ENCODE results near the gene ZNF597.

ZNF597 gene

DNA sequence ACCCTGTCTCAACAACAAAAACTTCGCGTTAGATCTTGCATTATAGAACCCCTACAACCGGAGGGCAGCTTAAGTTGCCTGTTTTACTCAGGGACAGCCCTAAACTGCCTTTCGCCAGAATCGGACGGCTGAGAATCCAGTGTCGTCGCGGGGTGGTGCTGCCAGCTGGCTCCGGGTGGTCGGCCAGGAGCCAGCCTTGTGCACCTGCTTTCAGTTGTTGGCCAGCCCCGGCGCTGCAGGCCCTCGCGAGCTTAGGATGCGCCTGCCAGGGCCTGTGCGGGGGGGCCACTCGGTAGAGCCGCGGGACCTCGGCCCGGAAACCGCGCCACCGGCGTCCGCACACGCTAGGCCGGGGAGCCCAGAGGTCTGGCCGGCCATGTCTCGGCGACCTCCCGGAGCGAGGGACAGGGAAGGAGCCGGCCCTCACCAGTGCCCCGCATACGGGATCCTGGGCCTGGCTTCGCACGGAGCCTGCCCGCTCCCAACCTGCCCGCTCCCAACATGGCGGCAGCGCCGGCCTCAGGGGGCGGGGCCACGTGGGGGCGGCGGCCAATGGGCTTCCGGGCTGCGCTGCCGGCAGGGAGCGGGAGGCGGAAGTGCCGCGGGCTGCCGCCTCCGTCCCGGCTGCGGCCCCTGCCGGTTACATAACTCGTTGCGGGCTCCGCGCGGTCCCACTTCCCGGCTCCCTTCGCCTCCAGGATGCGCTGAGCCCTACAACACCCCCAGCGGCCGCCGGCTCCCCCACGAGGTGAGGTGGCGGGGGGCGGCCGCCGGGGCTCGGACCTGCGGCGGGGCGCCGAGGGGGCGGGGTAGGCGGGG, 14.3 kb upstream of the ZNF597 start:
- Histone ChIP-seq H3K4me1 (ENCODE audit: control insufficient read depth in 1 of 2, insufficient read depth in 1 of 2, low read depth in 1 of 2, low read length in 1 of 2) (peaks cover 52 to 65% of the 10 kb centered on the region in 2 experiments), H3K36me3 (no peaks in the 10 kb centered on the region), H3K9me3 (no peaks in the 10 kb centered on the region), H3K4me3 (ENCODE audit: low read depth in 1 of 2, low read length in 1 of 2) (peak overlapping the region; percentile 85 to 88), H3K27me3 (no peaks in the 10 kb centered on the region), H3K27ac (peak overlapping the region; percentile 94)
- TF ChIP-seq, protein P1, sequence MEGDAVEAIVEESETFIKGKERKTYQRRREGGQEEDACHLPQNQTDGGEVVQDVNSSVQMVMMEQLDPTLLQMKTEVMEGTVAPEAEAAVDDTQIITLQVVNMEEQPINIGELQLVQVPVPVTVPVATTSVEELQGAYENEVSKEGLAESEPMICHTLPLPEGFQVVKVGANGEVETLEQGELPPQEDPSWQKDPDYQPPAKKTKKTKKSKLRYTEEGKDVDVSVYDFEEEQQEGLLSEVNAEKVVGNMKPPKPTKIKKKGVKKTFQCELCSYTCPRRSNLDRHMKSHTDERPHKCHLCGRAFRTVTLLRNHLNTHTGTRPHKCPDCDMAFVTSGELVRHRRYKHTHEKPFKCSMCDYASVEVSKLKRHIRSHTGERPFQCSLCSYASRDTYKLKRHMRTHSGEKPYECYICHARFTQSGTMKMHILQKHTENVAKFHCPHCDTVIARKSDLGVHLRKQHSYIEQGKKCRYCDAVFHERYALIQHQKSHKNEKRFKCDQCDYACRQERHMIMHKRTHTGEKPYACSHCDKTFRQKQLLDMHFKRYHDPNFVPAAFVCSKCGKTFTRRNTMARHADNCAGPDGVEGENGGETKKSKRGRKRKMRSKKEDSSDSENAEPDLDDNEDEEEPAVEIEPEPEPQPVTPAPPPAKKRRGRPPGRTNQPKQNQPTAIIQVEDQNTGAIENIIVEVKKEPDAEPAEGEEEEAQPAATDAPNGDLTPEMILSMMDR (IDR thresholded peaks at IDR 0.05) = peak; percentile 89

DNA sequence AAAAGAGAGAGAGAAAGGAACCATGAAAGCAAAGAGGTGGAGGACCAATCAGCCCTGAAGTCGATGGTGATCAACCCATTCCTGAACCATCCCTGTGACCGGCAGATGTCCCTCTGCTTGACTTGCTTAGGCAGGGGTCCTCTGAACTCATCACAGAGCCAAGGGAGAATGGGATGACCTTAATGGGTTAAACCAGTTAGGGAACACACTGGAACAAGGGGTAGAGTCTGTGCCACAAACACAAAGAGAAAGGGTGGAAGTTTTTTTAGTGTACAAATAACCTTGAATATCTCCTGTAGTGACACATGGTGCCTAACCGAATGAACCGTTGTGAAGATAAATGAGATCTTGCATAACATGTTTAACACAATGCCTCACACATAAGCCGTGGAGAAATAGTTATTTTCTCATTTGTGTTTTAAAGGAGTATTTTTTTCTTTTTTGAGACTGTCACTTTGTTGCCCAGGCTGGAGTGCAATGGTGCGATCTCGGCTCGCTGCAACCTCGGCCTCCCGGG, 11.4 kb upstream of the ZNF597 start:
- no peak overlapping the region for H3K4me3 ChIP-seq (ENCODE audit: low read depth in 1 of 2, low read length in 1 of 2)
- peaks cover 69 to 71% of the 10 kb centered on the region in 2 experiments for H3K4me1 ChIP-seq (ENCODE audit: control insufficient read depth in 1 of 2, insufficient read depth in 1 of 2, low read depth in 1 of 2, low read length in 1 of 2)
- no peaks in the 10 kb centered on the region for H3K36me3 ChIP-seq
- TF ChIP-seq, protein P1 (IDR thresholded peaks at IDR 0.05) = no peak
- H3K9me3 ChIP-seq = no peaks in the 10 kb centered on the region
- H3K27ac ChIP-seq = peak overlapping the region; percentile 25
- H3K27me3 ChIP-seq = no peaks in the 10 kb centered on the region

DNA sequence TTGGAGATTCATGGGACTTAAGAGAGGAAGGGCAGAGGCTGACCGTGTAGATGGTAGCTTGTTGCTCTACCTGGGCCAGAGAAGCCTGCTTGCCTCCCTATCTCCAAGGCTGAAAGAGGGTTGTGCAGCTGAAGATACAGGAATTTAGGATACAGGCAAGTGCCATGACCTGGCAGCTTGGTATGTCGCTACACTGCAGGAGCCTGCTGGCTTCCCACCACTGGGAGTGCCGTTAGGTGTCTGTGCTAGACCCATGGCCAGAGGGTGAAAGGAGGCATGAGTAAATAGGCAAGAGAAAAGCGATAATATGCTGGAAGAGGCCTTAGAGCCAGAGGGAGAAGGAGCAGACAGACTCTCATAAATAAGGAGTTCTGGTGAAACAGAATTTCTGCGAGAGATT, 10.8 kb upstream of the ZNF597 start:
- Histone ChIP-seq H3K27me3 (no peaks in the 10 kb centered on the region), H3K36me3 (no peaks in the 10 kb centered on the region), H3K9me3 (no peaks in the 10 kb centered on the region), H3K27ac (no peak overlapping the region), H3K4me3 (ENCODE audit: low read depth in 1 of 2, low read length in 1 of 2) (no peak overlapping the region), H3K4me1 (ENCODE audit: control insufficient read depth in 1 of 2, insufficient read depth in 1 of 2, low read depth in 1 of 2, low read length in 1 of 2) (peaks cover 68% of the 10 kb centered on the region in 2 experiments)
- TF ChIP-seq, protein P1 (IDR thresholded peaks at IDR 0.05) = no peak

GRCh38 chr16:3444032-3444388, 706 bp upstream of the ZNF597 start:
- no peaks in the 10 kb centered on the region for H3K9me3 ChIP-seq
- peaks cover 4% of the 10 kb centered on the region for H3K36me3 ChIP-seq
- peak overlapping the region; percentile 83 for H3K27ac ChIP-seq
- no peaks in the 10 kb centered on the region for H3K27me3 ChIP-seq
- TF ChIP-seq, protein P1 (IDR thresholded peaks at IDR 0.05) = no peak
- peaks cover 14 to 16% of the 10 kb centered on the region in 2 experiments for H3K4me1 ChIP-seq (ENCODE audit: control insufficient read depth in 1 of 2, insufficient read depth in 1 of 2, low read depth in 1 of 2, low read length in 1 of 2)
- H3K4me3 ChIP-seq (ENCODE audit: low read depth in 1 of 2, low read length in 1 of 2) = peak overlapping the region; percentile 67 to 71

DNA sequence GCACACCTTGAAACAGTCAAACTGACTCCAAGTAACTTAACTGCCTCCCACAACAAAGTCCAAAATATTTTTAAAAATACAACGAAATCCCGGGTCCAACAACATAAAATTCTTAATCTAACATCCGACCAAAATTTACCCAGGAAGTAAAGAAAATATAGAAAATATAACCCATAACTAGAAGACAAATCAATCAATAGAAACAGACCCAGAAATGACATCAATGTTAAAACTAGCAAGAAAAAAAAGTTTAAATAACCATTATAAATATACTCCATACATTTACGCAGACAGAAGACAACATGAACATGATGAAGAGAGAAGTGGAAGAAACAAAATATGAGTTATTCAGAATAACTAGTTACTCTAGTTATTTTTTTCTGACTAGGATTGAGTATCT, 3.7 kb downstream of the ZNF597 start:
- Histone ChIP-seq H3K9me3 (no peaks in the 10 kb centered on the region), H3K36me3 (peaks cover 6% of the 10 kb centered on the region), H3K4me3 (ENCODE audit: low read depth in 1 of 2, low read length in 1 of 2) (no peak overlapping the region), H3K27me3 (peaks cover 32% of the 10 kb centered on the region), H3K4me1 (ENCODE audit: control insufficient read depth in 1 of 2, insufficient read depth in 1 of 2, low read depth in 1 of 2, low read length in 1 of 2) (peaks cover 9 to 13% of the 10 kb centered on the region in 2 experiments), H3K27ac (no peak overlapping the region)
- TF ChIP-seq, protein P1 (IDR thresholded peaks at IDR 0.05) = no peak

All from neutrophil (primary cell).